Measurements from ENCODE around the gene SMIM36.
"Not testable (repeated sequence)": the region's sequence is repeated elsewhere in the genome, so short reads cannot be mapped to it uniquely, and the experiment has no call there.

SMIM36 gene

GRCh38 chr17:55453839-55454557 is 57.3 kb downstream of the SMIM36 start:
- DNase-seq, result no peak

DNA sequence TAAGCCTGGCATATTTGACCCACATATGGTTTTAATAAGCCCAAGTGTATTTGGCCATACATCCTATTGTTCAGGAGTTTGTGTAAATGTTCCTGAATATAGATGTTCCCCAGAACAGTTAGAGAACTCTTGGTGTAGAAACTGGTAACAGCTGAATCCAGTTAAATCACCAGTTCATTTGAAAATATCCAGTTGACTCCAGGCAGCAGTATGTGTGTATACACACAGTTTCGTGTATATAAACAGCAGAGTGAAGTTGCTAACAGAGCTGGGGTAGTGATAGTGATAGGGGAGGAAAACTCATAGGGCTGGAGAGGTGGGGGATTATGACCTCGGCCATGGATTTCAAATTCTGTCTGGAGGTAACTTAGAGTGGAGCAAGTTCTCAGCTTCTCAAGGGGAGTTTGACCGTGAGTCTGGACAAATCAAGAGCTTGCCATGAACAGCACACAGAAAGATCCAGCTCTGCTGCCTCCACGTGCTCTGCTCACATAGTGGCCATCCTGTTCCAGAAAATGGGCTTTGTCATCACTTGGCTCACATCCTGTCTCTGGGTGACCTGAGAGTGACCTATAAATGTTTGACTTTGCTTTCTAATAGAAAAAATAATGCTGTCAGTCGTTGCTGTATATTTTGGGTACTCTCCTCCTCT is 59.0 kb downstream of the SMIM36 start:
- DNase-seq, result no peak

DNA sequence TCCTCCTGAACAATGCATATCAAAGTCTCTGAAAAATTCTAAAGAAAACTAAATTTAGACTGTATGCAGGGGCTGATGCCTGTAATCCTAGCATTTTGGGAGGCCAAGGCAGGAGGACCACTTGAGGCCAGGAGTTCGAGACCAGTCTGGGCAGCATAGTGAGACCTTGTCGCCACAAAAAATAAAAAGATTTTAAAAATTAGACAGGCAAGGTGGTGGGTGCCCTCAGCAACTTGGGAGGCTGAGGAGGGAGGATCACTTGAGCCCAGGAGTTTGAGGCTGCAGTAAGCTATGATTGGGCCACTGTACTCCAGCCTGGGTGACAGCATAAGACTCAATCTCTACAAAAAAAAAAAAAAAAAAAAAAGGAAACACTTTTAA is 59.5 kb downstream of the SMIM36 start:
- no peak for DNase-seq

DNA sequence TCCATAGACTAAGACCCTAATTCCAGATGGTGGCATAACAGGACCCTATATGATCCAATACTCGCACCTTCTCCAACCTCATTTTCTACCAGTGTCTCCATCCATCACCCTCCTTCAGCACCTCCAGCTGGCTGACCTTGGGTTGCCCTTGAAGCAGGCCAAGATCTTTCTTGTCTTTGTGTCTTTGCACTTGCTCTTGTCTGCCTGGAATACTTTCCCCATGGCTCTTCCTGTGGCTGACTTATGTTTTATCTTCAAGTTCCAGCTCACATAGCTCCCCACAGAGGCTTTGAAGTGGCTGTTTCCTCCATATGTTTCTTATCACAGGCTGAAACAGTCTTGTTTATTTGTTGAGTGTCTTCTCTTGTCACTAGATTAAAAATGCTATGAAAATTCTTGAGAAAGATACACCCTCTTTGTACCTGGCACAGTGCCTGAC is 60.0 kb downstream of the SMIM36 start:
- no peak for DNase-seq

DNA sequence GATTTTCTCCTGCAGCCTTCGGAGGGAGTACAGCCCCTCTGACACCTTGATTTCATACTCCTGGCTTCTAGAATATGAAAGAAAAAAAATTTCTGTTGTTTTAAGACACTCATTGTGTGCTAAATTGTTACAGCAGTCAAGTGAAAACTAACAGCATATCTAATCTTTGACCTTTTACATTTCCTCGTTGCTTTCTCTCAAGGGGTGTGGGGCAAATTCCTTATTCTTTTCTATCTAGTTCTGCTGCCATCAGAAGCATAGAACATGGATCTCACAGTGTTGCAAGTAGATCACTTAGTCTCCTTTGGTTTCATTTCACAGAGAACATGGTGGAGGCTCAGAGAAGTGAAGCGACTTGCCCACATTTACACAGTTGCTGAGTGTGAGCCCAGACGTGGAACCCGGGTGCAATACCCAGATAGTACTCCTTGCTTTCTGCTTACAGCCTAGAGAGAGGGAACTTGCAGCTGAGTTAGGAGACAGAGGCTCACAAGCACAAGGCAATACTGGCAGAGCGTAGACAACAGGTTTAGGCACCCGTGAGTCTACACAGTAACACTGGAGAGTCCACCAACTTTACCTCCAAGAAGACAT is 60.9 kb downstream of the SMIM36 start:
- DNase-seq, result no peak

- no peak for DNase-seq
Observed at GRCh38 chr17:55448681-55449080, 62.6 kb downstream of the SMIM36 start.

GRCh38 chr17:55446581-55447205 is 64.6 kb downstream of the SMIM36 start:
- no peak for DNase-seq

DNA sequence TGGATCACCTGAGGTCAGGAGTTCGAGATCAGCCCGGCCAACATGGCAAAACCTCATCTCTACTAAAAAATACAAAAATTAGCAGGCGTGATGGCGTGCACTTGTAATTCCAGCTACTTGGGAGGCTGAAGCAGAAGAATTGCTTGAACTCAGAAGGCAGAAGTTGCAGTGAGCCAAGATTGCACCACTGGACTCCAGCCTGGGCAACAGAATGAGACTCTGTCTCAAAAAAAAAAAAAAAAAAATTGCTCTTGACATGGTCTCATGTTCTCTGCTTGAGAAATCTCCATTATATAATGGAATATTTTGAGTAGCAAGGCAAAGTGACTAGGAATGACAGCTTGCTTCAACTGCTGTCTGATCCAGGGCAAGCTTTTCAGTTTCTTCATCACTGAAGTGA is 65.2 kb downstream of the SMIM36 start:
- DNase-seq, result not testable (repeated sequence)

DNA sequence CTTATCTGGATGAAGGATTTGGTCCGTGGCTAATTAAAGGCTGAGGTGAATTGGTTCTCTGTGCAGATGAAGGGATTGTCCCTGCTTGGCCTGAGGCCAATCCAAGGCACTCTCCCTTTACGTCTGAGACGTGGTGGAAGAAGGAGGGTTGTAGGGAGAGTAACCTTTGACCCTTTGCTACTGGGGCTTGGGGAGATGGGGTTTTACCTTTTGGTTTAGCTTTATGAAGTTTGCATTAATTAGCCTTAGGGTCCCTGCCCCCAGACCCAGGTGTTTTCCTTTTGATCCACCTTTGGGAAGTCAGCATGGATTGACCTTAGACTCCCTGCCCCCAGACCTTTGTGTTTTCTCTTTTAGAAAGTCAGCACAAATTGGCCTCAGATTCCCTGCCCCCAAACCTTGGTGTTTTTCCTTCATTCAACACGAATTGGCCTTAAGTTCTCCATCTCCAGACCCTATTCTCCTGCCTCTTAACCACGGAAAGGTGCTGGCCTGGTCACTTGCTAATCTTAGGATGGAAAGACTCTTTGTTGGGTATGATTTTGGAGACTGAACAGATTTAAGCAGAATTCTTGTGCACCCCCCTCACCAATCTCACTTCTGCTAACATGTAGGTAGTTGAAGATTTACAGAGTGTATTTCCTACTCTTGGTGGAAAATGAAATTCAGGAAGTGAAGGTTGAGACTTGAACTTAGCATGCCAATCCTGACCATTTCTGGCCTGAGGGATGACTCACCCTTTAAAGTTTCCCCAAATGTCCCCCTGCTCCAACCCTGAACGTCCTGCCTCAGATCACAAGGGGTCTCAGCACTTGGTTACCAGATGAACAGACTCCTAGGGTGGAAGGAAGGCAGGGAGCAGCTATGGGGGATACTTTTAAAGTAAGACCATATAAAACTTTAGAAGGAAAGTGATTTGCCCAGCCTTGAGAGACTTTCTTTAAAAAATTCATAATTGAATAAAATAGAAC is 66.5 kb downstream of the SMIM36 start:
- no peak for DNase-seq

GRCh38 chr17:55443904-55444303 is 67.3 kb downstream of the SMIM36 start:
- no peak for DNase-seq

DNA sequence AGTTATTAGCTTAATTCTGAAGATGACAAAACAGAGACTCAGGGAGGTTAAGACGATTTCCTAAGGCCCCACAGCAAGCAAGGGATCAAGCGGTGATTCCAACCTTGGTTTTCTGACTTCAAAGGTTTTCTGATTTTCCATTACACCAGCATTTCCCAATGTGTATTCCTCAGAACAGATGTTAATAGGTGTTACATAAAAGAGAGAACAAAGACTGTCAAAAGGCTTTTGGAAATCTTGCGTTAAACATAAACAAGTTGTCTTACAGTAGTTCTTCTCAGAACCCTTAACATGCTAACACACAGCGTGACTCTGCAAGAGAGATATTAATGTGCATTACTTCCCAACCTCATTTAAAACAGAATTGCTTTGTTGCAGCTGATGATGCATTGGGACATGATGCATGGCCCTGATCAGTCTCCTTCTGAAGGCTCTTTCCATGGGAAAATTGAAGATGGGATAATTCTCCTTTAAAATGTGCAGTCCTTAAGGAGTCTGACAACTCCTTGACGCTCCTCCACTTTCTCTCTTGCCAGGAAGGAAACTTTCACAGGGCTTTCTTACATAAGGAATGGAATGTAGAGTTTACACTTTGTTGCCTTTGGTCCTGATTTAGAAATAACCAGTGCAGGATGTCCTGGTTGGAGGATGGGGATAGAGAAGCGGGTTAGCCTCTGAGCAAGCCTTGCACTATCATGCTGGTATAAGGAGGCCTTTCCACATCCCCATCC is 68.1 kb downstream of the SMIM36 start:
- no peak for DNase-seq

- DNase-seq, result no peak
Observed at GRCh38 chr17:55442462-55442861, 68.8 kb downstream of the SMIM36 start.

DNA sequence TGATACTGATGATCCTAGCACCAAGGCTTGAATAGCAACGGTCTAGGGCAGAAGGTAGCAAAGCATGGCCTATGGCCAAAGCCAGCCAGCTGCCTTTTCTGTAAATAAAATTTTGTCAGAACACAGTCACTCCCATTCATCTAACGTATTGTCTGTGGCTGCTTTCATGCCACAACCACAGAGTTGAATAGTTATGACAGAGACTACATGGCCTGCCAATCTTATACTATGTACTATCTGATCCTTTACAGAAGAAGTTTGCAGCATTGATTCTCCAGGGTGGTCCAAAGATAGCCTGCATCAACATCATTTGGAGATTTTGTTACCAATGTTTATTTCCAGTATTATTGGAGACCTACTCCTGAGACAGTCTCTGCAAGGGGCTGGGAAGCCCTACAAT is 69.7 kb downstream of the SMIM36 start:
- no peak for DNase-seq

GRCh38 chr17:55440391-55440790 is 70.9 kb downstream of the SMIM36 start:
- DNase-seq, result no peak

- DNase-seq, result no peak
Observed at GRCh38 chr17:55437159-55437605, 74.1 kb downstream of the SMIM36 start.

DNA sequence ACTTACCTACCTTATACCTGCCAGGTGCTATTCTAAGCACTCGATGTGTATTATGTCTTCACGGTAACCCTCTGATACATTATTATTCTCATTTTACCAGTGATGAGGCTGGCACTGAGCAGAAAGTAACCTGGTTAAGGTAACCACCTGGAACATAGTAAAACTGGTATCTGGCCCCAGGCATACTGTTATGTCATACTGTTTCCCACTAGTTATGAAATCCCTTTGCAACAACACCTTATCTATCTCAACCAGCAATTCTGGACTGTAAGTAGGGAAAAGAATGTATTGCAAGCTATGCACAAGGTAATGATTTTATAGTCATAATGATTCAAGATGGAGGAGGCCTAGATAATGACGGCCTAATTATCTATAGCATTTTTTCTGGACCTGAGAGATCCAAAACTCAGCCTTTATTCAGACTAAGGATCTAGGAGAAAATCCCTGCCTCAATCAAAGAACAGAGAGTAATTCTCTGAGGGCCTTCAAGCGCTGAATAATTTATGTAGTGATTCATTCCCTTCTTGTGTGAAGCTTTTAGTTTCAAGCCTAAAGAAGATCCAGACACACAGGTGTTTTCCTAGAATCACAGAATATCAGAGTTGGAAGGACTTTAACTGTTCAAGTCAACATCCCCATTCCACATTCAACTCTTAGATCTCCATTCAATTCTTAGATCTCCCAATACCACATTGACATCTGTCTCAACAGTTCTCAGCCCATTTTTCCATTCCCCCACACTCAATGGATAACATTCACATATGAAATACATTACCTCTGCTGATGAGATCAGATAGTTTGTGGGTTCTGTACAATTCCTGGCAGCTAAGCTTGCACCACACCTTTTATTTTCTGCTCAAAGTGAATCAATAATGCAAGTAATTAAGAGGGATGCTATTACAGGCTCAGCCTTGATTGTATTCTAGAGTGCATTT is 74.8 kb downstream of the SMIM36 start:
- DNase-seq, result no peak

DNA sequence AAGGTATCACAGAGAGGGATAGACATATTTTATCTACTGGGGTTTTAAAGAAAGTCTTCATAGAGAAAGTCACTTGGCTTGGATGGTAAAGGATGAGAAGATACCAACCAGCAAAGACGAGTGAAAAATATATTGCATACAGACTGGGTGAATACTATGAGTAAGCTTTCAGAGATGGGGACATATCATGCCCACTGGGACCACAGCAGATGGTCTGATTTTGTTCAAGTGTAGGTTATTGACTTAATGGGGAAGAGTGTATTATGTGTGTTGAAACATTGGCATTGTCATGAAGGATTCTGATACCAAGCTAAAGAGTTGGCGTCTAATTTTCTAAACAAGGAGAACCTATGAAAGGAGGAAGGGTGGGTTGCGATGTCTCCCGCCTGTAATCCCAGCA is 75.8 kb downstream of the SMIM36 start:
- no peak for DNase-seq

DNA sequence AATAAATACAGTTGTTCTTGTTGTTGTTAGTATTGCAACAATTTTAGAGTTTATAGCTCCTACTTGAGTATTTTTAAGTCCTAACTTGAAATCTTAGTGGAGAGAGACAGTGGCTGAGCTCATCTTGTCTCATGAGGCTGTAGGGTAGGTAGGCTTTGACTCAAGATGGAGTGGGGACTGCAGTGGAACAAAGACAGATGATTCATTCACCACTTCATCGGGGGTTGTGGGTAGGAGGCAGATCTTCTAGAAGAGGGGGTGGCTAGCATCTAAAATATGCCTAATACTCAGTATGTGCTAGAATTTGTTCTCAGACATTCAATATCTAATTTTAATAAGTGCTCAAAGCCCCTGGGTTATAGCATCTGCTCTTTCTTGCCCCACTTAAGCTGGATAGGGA is 76.5 kb downstream of the SMIM36 start:
- DNase-seq, result no peak

- DNase-seq, result no peak
Observed at GRCh38 chr17:55433629-55434422, 77.4 kb downstream of the SMIM36 start.

Data from CD4-positive, alpha-beta T cell treated with Interleukin-10 for 1 hour (primary cell).